Activated CD8-positive, alpha-beta memory T cell treated with anti-CD3 and anti-CD28 coated beads, Interleukin-2, amount 50 U/mL, for 1 hour (primary cell): Measurements from ENCODE around the gene YARS1.

Source experiments
- DNase-seq: peaks from one replicate; pipeline ENCODE4 v3.0.0-alpha.2; 2020; ENCODE audit errors: extremely low read depth

YARS1 gene

GRCh38 chr1:32765570-32766327, 51.4 kb downstream of the YARS1 start:
- DNase-seq: no peak

- no peak for DNase-seq
These were observed 52.2 kb downstream of the YARS1 start for GRCh38 chr1:32764826-32765569.

GRCh38 chr1:32763221-32763620, 53.9 kb downstream of the YARS1 start:
- DNase-seq: no peak

- DNase-seq: no peak
These were observed 55.2 kb downstream of the YARS1 start for GRCh38 chr1:32761936-32762335.

GRCh38 chr1:32761253-32761877, 55.8 kb downstream of the YARS1 start:
- no peak for DNase-seq

- no peak for DNase-seq
These were observed 57.0 kb downstream of the YARS1 start for GRCh38 chr1:32759997-32760623.

- no peak for DNase-seq
These were observed 57.6 kb downstream of the YARS1 start for GRCh38 chr1:32759521-32759981.

GRCh38 chr1:32758795-32759430, 58.2 kb downstream of the YARS1 start:
- DNase-seq: no peak

GRCh38 chr1:32758177-32758794, 58.9 kb downstream of the YARS1 start:
- no peak for DNase-seq

GRCh38 chr1:32757213-32757895, 59.8 kb downstream of the YARS1 start:
- no peak for DNase-seq

- DNase-seq: no peak
These were observed 61.4 kb downstream of the YARS1 start for GRCh38 chr1:32755810-32756159.

- DNase-seq: no peak
These were observed 61.9 kb downstream of the YARS1 start for GRCh38 chr1:32755098-32755809.

GRCh38 chr1:32754317-32755097, 62.7 kb downstream of the YARS1 start:
- no peak for DNase-seq

GRCh38 chr1:32753532-32754316, 63.4 kb downstream of the YARS1 start:
- no peak for DNase-seq

- DNase-seq: no peak
These were observed 67.4 kb downstream of the YARS1 start for GRCh38 chr1:32749771-32750170.

GRCh38 chr1:32749332-32749731, 67.8 kb downstream of the YARS1 start:
- DNase-seq: no peak

- DNase-seq: no peak
These were observed 68.2 kb downstream of the YARS1 start for GRCh38 chr1:32748926-32749325.

- DNase-seq: no peak
These were observed 68.8 kb downstream of the YARS1 start for GRCh38 chr1:32748348-32748747.

- DNase-seq: no peak
These were observed 71.0 kb downstream of the YARS1 start for GRCh38 chr1:32746130-32746529.
